H1 (cell line): Measurements from ENCODE around the gene LRRC45. TPM values are rescaled to one million over a fixed set of nuclear protein-coding genes. Genes with fewer than 3 reads are reported as not detected.

Experiments
- HDAC2 ChIP-seq, 2 experiments: fragments of 300-600 bp in 1 of 2; sonication (generic) in 1 of 2; IDR thresholded peaks; 2 replicates each; pipeline ENCODE4 v1.6.1; 2011 to 2012; ENCODE audit warnings: low read depth in 2 of 2, low read length in 2 of 2, mild to moderate bottlenecking in 2 of 2, moderate library complexity in 2 of 2, borderline replicate concordance in 1 of 2, inconsistent platforms in 1 of 2
- KDM4A ChIP-seq: IDR thresholded peaks from one replicate; pipeline ENCODE4 v1.7.1; 2012; ENCODE audit warnings: low read depth, mild to moderate bottlenecking, moderate library complexity, low read length, inconsistent platforms; ENCODE audit not compliant: severe bottlenecking
- POU5F1 ChIP-seq: IDR thresholded peaks from 2 replicates; pipeline ENCODE4 v1.6.1; 2011; ENCODE audit warnings: low read depth, mild to moderate bottlenecking, low read length, moderate library complexity
- SP4 ChIP-seq: IDR thresholded peaks from 2 replicates; pipeline ENCODE4 v1.6.1; 2012; ENCODE audit warnings: low read length, inconsistent platforms
- polyA plus RNA-seq, 7 experiments: library from polyadenylated mRNA; depleted of rRNA in 3 of 7; stranded (reverse) in 5 of 7; unstranded in 2 of 7; fragments of >200 nt in 5 of 7; fragments of 200-250 nt in 2 of 7; gene quantifications; 1 replicate in 5 of 7; 2 replicates in 1 of 7; 4 replicates in 1 of 7; pipeline versions ENCODE4 v1.2.1 to v1.2.3, GENCODE V29; 2011 to 2013; ENCODE audit warnings: missing spikeins in 2 of 7, mixed read lengths in 2 of 7
- total RNA-seq: library from RNA; stranded (reverse); fragmentation: NEBNext Ultra II Directional; extraction: Animal tissue kit (Norgen Biotek cat#: 25700); gene quantifications from 2 replicates; pipeline ENCODE4 v1.2.1, GENCODE V29; 2021

LRRC45 gene
- total and polyA plus RNA-seq, 2 of the 8 experiments (the other 6 are each of a cell fraction or from before 2014, with no cell fraction given): 11.5 to 29.0 TPM

DNA sequence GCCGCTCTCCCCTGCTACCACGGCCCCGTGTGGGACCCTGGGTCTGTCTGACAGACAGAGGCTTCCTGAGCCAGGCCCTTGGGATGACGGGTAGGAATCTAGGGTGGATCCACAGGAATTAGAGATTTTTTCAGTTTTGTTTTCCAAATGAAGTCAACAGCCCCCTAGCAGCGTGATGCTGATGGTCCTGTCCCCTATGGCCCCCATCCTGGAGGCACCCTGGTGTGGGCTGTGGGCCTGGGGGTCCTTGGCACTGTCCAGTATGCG, 15.9 kb upstream of the LRRC45 start (continued):
- TF ChIP-seq HDAC2 (IDR thresholded peaks at IDR 0.05; ENCODE audit: borderline replicate concordance in 1 of 2, low read depth in 2 of 2, low read length in 2 of 2) (no peak), SP4 (no peak), POU5F1 (no peak), KDM4A (no peak)
